ENCODE measurements around the gene FOXP2. TPM values are rescaled to one million over a fixed set of nuclear protein-coding genes. Genes with fewer than 3 reads are reported as not detected.

The FOXP2 gene
- total RNA-seq, 1 donor from 2014 or later, result 10.1 TPM

DNA sequence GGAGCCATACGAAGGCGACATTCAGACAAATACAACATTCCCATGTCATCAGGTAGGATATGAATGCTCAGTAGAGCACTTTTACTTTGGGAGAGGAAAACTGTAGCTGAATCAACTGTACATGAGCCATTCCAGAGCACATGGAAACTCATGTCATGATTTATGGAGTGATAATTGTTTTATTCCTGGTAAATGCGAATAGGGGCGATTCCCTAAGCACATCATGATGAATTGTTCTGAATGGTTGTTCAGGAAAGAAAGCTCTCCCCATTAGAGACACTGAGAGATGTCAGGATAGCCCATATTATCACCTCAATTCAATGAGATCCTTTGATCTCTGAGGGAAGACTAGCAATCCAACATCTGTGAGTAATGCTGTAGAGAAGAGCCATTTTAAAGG, 243.6 kb downstream of the FOXP2 start:
- Histone ChIP-seq H3K27me3 (ENCODE audit: low read depth) (no peaks in the 10 kb centered on the region), H3K4me3 (no peak overlapping the region), H3K36me3 (no peaks in the 10 kb centered on the region), H3K4me1 (no peaks in the 10 kb centered on the region), H3K27ac (no peak overlapping the region), H3K9me3 (no peaks in the 10 kb centered on the region)
- no peak for ATAC-seq
- no peak for DNase-seq
- TF ChIP-seq, protein P1, sequence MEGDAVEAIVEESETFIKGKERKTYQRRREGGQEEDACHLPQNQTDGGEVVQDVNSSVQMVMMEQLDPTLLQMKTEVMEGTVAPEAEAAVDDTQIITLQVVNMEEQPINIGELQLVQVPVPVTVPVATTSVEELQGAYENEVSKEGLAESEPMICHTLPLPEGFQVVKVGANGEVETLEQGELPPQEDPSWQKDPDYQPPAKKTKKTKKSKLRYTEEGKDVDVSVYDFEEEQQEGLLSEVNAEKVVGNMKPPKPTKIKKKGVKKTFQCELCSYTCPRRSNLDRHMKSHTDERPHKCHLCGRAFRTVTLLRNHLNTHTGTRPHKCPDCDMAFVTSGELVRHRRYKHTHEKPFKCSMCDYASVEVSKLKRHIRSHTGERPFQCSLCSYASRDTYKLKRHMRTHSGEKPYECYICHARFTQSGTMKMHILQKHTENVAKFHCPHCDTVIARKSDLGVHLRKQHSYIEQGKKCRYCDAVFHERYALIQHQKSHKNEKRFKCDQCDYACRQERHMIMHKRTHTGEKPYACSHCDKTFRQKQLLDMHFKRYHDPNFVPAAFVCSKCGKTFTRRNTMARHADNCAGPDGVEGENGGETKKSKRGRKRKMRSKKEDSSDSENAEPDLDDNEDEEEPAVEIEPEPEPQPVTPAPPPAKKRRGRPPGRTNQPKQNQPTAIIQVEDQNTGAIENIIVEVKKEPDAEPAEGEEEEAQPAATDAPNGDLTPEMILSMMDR (IDR thresholded peaks at IDR 0.05), result no peak
- intact Hi-C loops (cut with DNase I), result no loop called here

DNA sequence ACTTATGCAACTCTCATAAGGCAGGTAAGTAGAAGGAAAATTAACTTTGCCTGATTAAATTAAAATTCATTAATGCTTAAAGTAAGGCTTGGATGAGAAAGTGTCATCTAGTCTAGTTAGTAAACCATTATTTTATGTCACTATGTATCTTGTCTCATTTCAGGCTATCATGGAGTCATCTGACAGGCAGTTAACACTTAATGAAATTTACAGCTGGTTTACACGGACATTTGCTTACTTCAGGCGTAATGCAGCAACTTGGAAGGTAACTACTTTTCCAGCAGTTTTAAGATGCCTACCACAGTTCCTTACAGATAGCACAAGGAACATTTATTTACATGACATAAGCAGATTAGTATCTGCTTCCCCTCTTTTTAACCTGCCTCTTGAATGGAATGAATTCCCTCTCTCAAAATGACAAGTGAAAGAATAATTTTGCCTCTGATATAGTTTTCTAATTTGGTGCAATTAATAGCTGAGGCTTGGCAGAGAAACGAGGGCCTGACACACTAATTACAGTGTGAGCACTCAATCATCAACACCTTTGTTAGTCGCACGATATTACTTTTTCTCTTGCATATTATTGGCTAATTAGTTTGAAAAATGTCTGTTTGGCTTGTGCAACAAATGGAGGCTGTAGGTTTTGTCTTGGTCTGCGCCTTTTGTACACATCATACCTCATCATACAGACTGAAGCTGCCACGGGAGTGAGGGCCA, 245.0 kb downstream of the FOXP2 start:
- Histone ChIP-seq H3K27ac (no peak overlapping the region), H3K4me3 (no peak overlapping the region), H3K4me1 (no peaks in the 10 kb centered on the region), H3K9me3 (no peaks in the 10 kb centered on the region), H3K36me3 (no peaks in the 10 kb centered on the region), H3K27me3 (ENCODE audit: low read depth) (no peaks in the 10 kb centered on the region)
- intact Hi-C loops (cut with DNase I), result no loop called here
- TF ChIP-seq, protein P1 (IDR thresholded peaks at IDR 0.05), result no peak
- ATAC-seq (no peak), DNase-seq (no peak)

DNA sequence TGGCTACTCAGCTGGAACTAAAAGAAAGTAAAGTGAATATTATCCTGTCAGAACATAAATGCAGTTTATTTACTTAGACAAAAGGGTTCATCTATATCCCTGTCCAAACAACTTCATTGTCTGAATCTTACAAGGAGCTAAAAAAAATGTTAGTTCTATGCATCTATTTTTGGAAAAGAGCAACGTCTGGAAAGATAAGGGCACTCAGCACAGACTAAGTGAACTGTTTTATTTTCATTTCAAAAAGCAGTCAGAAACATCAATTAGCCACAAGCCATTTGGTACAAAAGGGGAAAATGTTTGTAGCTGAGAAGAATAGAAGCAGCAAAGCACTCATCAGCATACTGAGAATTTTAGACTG, 245.5 kb downstream of the FOXP2 start:
- intact Hi-C loops (cut with DNase I), result no loop called here
- no peaks in the 10 kb centered on the region for H3K27me3 ChIP-seq (ENCODE audit: low read depth)
- H3K4me3 ChIP-seq, result no peak overlapping the region
- DNase-seq, result no peak
- no peak overlapping the region for H3K27ac ChIP-seq
- no peaks in the 10 kb centered on the region for H3K4me1 ChIP-seq
- no peaks in the 10 kb centered on the region for H3K9me3 ChIP-seq
- TF ChIP-seq, protein P1 (IDR thresholded peaks at IDR 0.05), result no peak
- no peaks in the 10 kb centered on the region for H3K36me3 ChIP-seq
- no peak for ATAC-seq

DNA sequence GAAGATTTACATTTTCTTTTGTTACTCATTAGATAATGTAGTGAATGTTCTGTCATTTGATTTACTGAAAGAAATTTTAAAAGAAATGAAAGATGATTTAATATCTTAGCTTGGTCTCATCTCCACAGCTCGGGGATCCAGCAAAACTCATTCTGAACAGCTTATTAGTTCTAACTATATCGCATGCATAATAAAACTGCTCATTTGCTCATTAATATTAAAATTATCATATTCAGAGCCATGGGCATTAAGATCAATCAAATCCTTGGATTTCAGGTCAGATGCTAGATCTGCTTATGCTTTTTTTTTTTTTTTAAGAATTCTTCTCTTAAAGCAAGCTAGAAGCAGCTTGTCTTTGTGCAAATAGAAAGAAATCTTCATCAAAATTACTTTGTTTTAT, 246.1 kb downstream of the FOXP2 start:
- TF ChIP-seq, protein P1 (IDR thresholded peaks at IDR 0.05), result no peak
- intact Hi-C loops (cut with DNase I), result no loop called here
- DNase-seq, result no peak
- no peak for ATAC-seq
- H3K4me3 ChIP-seq, result no peak overlapping the region
- no peaks in the 10 kb centered on the region for H3K9me3 ChIP-seq
- H3K4me1 ChIP-seq, result no peaks in the 10 kb centered on the region
- H3K36me3 ChIP-seq, result no peaks in the 10 kb centered on the region
- H3K27ac ChIP-seq, result no peak overlapping the region
- H3K27me3 ChIP-seq (ENCODE audit: low read depth), result no peaks in the 10 kb centered on the region

DNA sequence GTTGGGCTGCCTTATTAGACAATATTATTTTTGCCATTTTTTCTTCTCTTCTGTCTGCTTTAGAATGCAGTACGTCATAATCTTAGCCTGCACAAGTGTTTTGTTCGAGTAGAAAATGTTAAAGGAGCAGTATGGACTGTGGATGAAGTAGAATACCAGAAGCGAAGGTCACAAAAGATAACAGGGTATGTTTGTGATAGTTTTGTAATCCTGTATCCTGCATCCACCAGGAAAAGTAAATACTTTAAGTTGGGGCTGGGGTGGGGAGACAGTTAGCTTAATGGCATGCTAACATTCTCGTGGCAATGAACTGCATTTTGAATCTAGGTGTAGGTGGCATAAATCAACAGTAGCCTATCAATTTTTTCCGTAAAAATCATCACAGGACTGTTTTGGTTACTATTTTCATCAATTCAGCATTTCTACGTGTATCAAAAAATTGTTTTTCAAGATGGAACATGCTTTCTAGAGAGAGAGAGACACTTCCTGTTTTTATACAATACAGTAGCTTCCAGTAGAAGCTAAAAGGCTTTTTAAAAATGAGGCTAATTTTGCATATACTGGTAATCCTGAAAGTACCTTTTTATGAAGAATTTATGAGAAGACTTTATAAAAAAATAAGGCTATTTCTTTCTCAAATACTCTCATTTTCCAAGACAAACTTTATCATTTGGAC, 247.5 kb downstream of the FOXP2 start:
- no peak for ATAC-seq
- H3K27ac ChIP-seq, result no peak overlapping the region
- no peaks in the 10 kb centered on the region for H3K27me3 ChIP-seq (ENCODE audit: low read depth)
- H3K4me3 ChIP-seq, result no peak overlapping the region
- H3K4me1 ChIP-seq, result no peaks in the 10 kb centered on the region
- intact Hi-C loops (cut with DNase I), result no loop called here
- no peaks in the 10 kb centered on the region for H3K9me3 ChIP-seq
- TF ChIP-seq, protein P1 (IDR thresholded peaks at IDR 0.05), result no peak
- DNase-seq, result no peak
- H3K36me3 ChIP-seq, result no peaks in the 10 kb centered on the region

Data from lower lobe of right lung (tissue), 2 donors.